Sigmoid colon (tissue), 7 donors: ENCODE results near the gene RARG. TPM values are rescaled to one million over a fixed set of nuclear protein-coding genes. Genes with fewer than 3 reads are reported as not detected.
A peak's percentile ranks its signal among the peaks of the same experiment; 100 is the strongest.

ENCODE experiments used
- DNase-seq: peaks from one replicate; pipeline ENCODE4 v3.0.0-alpha.2; 2019
- H3K27ac ChIP-seq, 4 donors: fragments of 200-600 bp; sonication (generic); one replicate each; pipeline ENCODE4 v1.5.1; 2016 to 2019; ENCODE audit warnings: mild to moderate bottlenecking in 1 of 4
- H3K27me3 ChIP-seq, 3 donors: fragments of 200-600 bp; sonication (generic); one replicate each; pipeline ENCODE4 v1.5.1; 2019; ENCODE audit warnings: mild to moderate bottlenecking in 1 of 3
- H3K36me3 ChIP-seq, 4 donors: fragments of 200-600 bp; sonication (generic); one replicate each; pipeline ENCODE4 v1.5.1; 2016 to 2019
- H3K4me1 ChIP-seq, 4 donors: fragments of 200-600 bp; sonication (generic); one replicate each; pipeline ENCODE4 v1.5.1; 2017 to 2019
- H3K4me3 ChIP-seq, 4 donors: fragments of 200-600 bp; sonication (generic); one replicate each; pipeline ENCODE4 v1.5.1; 2017 to 2019; ENCODE audit warnings: mild to moderate bottlenecking in 2 of 4, moderate library complexity in 1 of 4
- H3K9me3 ChIP-seq, 4 donors: fragments of 200-600 bp in 3 of 4; sonication (generic) in 3 of 4; one replicate each; pipeline versions ENCODE4 v1.5.1 to v1.6.1; 2013 to 2019
- CTCF ChIP-seq, 4 experiments: fragments of 450-650 bp in 3 of 4; fragments of 200-600 bp in 1 of 4; IDR thresholded peaks; one replicate each; pipeline ENCODE4 v1.5.1; 2016 to 2019; ENCODE audit warnings: antibody characterized with exemption in 4 of 4, mild to moderate bottlenecking in 3 of 4, moderate library complexity in 2 of 4
- EP300 ChIP-seq, 4 donors: sonication (generic); formaldehyde crosslinking; IDR thresholded peaks; one replicate each; pipeline ENCODE4 v1.6.1; 2017; ENCODE audit warnings: antibody characterized with exemption in 4 of 4
- POLR2A ChIP-seq, 2 donors: fragments of 450-650 bp; IDR thresholded peaks; one replicate each; pipeline ENCODE4 v1.6.1; 2016; ENCODE audit warnings: antibody characterized with exemption in 2 of 2, mild to moderate bottlenecking in 2 of 2, moderate library complexity in 2 of 2
- POLR2AphosphoS5 ChIP-seq, 4 donors: sonication (generic); formaldehyde crosslinking; IDR thresholded peaks; one replicate each; pipeline ENCODE4 v1.6.1; 2017; ENCODE audit warnings: antibody characterized with exemption in 4 of 4
- WGBS, 2 donors: extraction: QIAGEN DNeasy Blood & Tissue Kit; methylation state at CpG; one replicate each; pipeline ENCODE4 v1.1.7; 2013; 5-methylcytosine and 5-hydroxymethylcytosine counted together
- intact Hi-C: fragments of 100-400 bp; cut with DNase I; formaldehyde crosslinking; loops from one replicate; pipeline ENCODE4 v1.15.1; 2023
- polyA plus RNA-seq, 3 donors: library from polyadenylated mRNA; stranded (reverse); fragments of 200-250 nt; gene quantifications; one replicate each; pipeline ENCODE4 v1.2.3, GENCODE V29; 2013
- total RNA-seq, 4 donors: library from RNA; depleted of rRNA; stranded (reverse); fragments of >200 nt; gene quantifications; one replicate each; pipeline ENCODE4 v1.1.0, GENCODE V29; 2016
- donor health status: healthy with polysubstance abuse.
- donor health status: Bipolar disorder and iron deficiency.
- donor health status: healthy.

Gene RARG
- total and polyA plus RNA-seq, 7 donors, result 3.2 to 17.2 (median 10.3) TPM

GRCh38 chr12:53251477-53252348, 19.7 kb upstream of the RARG start:
- no peaks in the 10 kb centered on the region for H3K27me3 ChIP-seq
- H3K4me3 ChIP-seq, result peak overlapping the region; percentile 79 to 98 (median 90)
- 1% methylated on average over 51 of the region's 51 CpGs for WGBS, 2 donors
- peak; percentile 91 for DNase-seq
- peaks cover 0 to 41% (median 27%) of the 10 kb centered on the region in 4 donors for H3K4me1 ChIP-seq
- H3K9me3 ChIP-seq, result no peaks in the 10 kb centered on the region
- peak overlapping the region; percentile 95 to 97 (median 96) for H3K27ac ChIP-seq
- H3K36me3 ChIP-seq, result peaks cover 7 to 26% (median 8%) of the 10 kb centered on the region in 4 donors
- intact Hi-C loops, result loop anchor here (1.0 to 2.0 kb wide), 3 partner anchors 19 to 38 kb away; partner anchors contain the start of gene RARG
- TF ChIP-seq POLR2AphosphoS5 (IDR thresholded peaks at IDR 0.05), result peak; percentile 80 to 95 (median 86)
- peak; percentile 64 to 68 for TF ChIP-seq POLR2A (IDR thresholded peaks at IDR 0.05)
- no peak for TF ChIP-seq EP300 (IDR thresholded peaks at IDR 0.05)
- peak in 2 of 4 experiments; percentile 17 to 27 for TF ChIP-seq CTCF (IDR thresholded peaks at IDR 0.05)

GRCh38 chr12:53245286-53245685, 13.3 kb upstream of the RARG start:
- H3K27ac ChIP-seq, result no peak overlapping the region
- TF ChIP-seq POLR2A (IDR thresholded peaks at IDR 0.05) (no peak), CTCF (IDR thresholded peaks at IDR 0.05) (no peak), EP300 (IDR thresholded peaks at IDR 0.05) (no peak), POLR2AphosphoS5 (IDR thresholded peaks at IDR 0.05) (no peak)
- no peak for DNase-seq
- H3K4me1 ChIP-seq, result no peaks in the 10 kb centered on the region
- H3K36me3 ChIP-seq, result no peaks in the 10 kb centered on the region
- H3K9me3 ChIP-seq, result no peaks in the 10 kb centered on the region
- intact Hi-C loops, result no loop called here
- WGBS, 2 donors, result 81 to 89% methylated on average over 3 of the region's 3 CpGs
- H3K4me3 ChIP-seq, result no peak overlapping the region
- H3K27me3 ChIP-seq, result peaks cover 0 to 11% (median 0%) of the 10 kb centered on the region in 3 donors

GRCh38 chr12:53244337-53244736, 12.3 kb upstream of the RARG start:
- TF ChIP-seq POLR2A (IDR thresholded peaks at IDR 0.05), result no peak
- H3K27ac ChIP-seq, result no peak overlapping the region
- H3K4me1 ChIP-seq, result no peaks in the 10 kb centered on the region
- intact Hi-C loops, result no loop called here
- no peaks in the 10 kb centered on the region for H3K36me3 ChIP-seq
- DNase-seq, result no peak
- 66 to 81% methylated on average over 1 of the region's 1 CpG for WGBS, 2 donors
- H3K27me3 ChIP-seq, result peaks cover 0 to 11% (median 0%) of the 10 kb centered on the region in 3 donors
- no peak overlapping the region for H3K4me3 ChIP-seq
- no peaks in the 10 kb centered on the region for H3K9me3 ChIP-seq

GRCh38 chr12:53241623-53242412, 9.8 kb upstream of the RARG start:
- Histone ChIP-seq H3K4me1 (no peaks in the 10 kb centered on the region), H3K27ac (no peak overlapping the region), H3K27me3 (peaks cover 0 to 11% (median 0%) of the 10 kb centered on the region in 3 donors), H3K4me3 (no peak overlapping the region), H3K36me3 (no peaks in the 10 kb centered on the region), H3K9me3 (no peaks in the 10 kb centered on the region)
- no peak for DNase-seq
- TF ChIP-seq CTCF (IDR thresholded peaks at IDR 0.05) (no peak), EP300 (IDR thresholded peaks at IDR 0.05) (no peak), POLR2A (IDR thresholded peaks at IDR 0.05) (no peak), POLR2AphosphoS5 (IDR thresholded peaks at IDR 0.05) (no peak)
- 85 to 88% methylated on average over 11 of the region's 11 CpGs for WGBS, 2 donors
- intact Hi-C loops, result no loop called here
